ENCODE measurements around the gene CLN6. TPM values are rescaled to one million over a fixed set of nuclear protein-coding genes. Genes with fewer than 3 reads are reported as not detected.

Gene CLN6
- total and polyA plus RNA-seq, 9 of the 15 experiments (the other 6 are each of a cell fraction or from before 2014, with no cell fraction given): 0.71 to 53.3 (median 39.3) TPM

GRCh38 chr15:68208136-68208535 lies 21.4 kb downstream of the CLN6 start:
- no peak for DNase-seq (ENCODE audit: extremely low read depth in 1 of 4, low spot score in 3 of 4)
- 97% methylated on average over 15 of the region's 16 CpGs for WGBS (ENCODE audit: insufficient coverage, low coverage, missing lambda C conversion rate)
- CTCF ChIA-PET (ENCODE audit: low intra/inter-chr PET ratio): no interaction called here
- H3K4me1 ChIP-seq (replicated peaks in 1 of 2; ENCODE audit: control insufficient read depth in 2 of 2, insufficient read depth in 2 of 2, low read length in 2 of 2): peaks cover 14 to 49% of the 10 kb centered on the region in 2 experiments
- H2AFZ ChIP-seq (ENCODE audit: low read depth, low read length): no peak overlapping the region
- H3K9me3 ChIP-seq (replicated peaks; ENCODE audit: control insufficient read depth, insufficient read depth, low read depth, low read length): no peaks in the 10 kb centered on the region
- peaks cover 34% of the 10 kb centered on the region for H3K79me2 ChIP-seq (ENCODE audit: control insufficient read depth, insufficient read depth, low read length)
- POLR2A ChIA-PET: interaction anchor here (0.7 kb wide), 1 partner anchor 15 kb away, joined by 3 read pairs; no protein-coding TSS in a partner anchor
- H3K36me3 ChIP-seq (ENCODE audit: control insufficient read depth, insufficient read depth, low read length): peaks cover 74% of the 10 kb centered on the region; the same call in 2 of the 3 replicates
- no peak overlapping the region for H3K9ac ChIP-seq (ENCODE audit: insufficient read depth in 1 of 2, low read depth in 2 of 2, low read length in 2 of 2)
- peaks cover 3% of the 10 kb centered on the region for H3K9me1 ChIP-seq (ENCODE audit: control insufficient read depth, insufficient read depth, low read length)
- H3K27me3 ChIP-seq (ENCODE audit: control insufficient read depth in 2 of 2, insufficient read depth in 2 of 2, low read length in 2 of 2): no peaks in the 10 kb centered on the region
- no peak for ATAC-seq
- H3K4me3 ChIP-seq: no peak overlapping the region
- no TSS peak for BruUV-seq (replicated peaks)
- no peak overlapping the region for H3K27ac ChIP-seq (ENCODE audit: extremely low read depth, low read depth, low read length)
- in situ Hi-C loops (cut with MboI): no loop called here
- peaks cover 17% of the 10 kb centered on the region; the same call in 1 of the 2 replicates for H4K20me1 ChIP-seq (replicated peaks; ENCODE audit: control insufficient read depth, insufficient read depth, low read length)
- no peak overlapping the region for H3K4me2 ChIP-seq (ENCODE audit: insufficient read depth, low read length)
- intact Hi-C loops (cut with micrococcal nuclease): no loop called here
- no peak for FAIRE-seq
- TF ChIP-seq RERE (CRISPR knock-in tag; IDR thresholded peaks at IDR 0.05; ENCODE audit: borderline replicate concordance): no peak
- no peak for TF ChIP-seq ZKSCAN1 (IDR thresholded peaks at IDR 0.05; ENCODE audit: low read depth, low read length)
- no peak for TF ChIP-seq ZNF280A (IDR thresholded peaks at IDR 0.05; ENCODE audit: low read depth, partially characterized antibody)
- TF ChIP-seq FIP1L1 (IDR thresholded peaks at IDR 0.05; ENCODE audit: low read depth, low read length, poor library complexity, severe bottlenecking): no peak
- TF ChIP-seq ZNF518B (CRISPR knock-in tag; IDR thresholded peaks at IDR 0.05): no peak
- TF ChIP-seq BRD4 (IDR thresholded peaks at IDR 0.05): no peak
- TF ChIP-seq ZNF644 (tag; IDR thresholded peaks at IDR 0.05; ENCODE audit: low read depth): no peak
- TF ChIP-seq, protein P1, sequence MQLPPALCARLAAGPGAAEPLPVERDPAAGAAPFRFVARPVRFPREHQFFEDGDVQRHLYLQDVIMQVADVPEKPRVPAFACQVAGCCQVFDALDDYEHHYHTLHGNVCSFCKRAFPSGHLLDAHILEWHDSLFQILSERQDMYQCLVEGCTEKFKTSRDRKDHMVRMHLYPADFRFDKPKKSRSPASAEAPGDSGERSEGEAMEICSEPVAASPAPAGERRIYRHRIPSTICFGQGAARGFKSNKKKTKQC (CRISPR knock-in tag; IDR thresholded peaks at IDR 0.05): no peak
- TF ChIP-seq, protein P2, sequence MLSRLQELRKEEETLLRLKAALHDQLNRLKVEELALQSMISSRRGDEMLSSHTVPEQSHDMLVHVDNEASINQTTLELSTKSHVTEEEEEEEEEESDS (CRISPR knock-in tag; IDR thresholded peaks at IDR 0.05): no peak
